PC-9 (cell line): ENCODE measurements around the gene ANKRD63.

ENCODE experiments used
- CTCF ChIP-seq: fragments of 200-600 bp; sonication (generic); conservative IDR thresholded peaks from 2 replicates; pipeline ENCODE4 v1.6.1; 2017; ENCODE audit warnings: mixed run types, antibody characterized with exemption, mild to moderate bottlenecking, moderate library complexity
- EZH2 ChIP-seq: fragments of 200-600 bp; sonication (generic); IDR thresholded peaks from 2 replicates; pipeline ENCODE4 v1.8.0; 2017; ENCODE audit warnings: antibody characterized with exemption, low read depth

- TF ChIP-seq CTCF (no peak), EZH2 (no peak)
These were observed 39.6 kb downstream of the ANKRD63 start for GRCh38 chr15:40243126-40243810.
